GM23338 (cell line): ENCODE measurements around the gene GMPPB.
A peak's percentile ranks its signal among the peaks of the same experiment; 100 is the strongest.

Experiments used
- CREB1 ChIP-seq: fragments of 250-450 bp; sonication (Bioruptor Pico); IDR thresholded peaks from 2 replicates; pipeline ENCODE4 v1.5.0; 2020; ENCODE audit warnings: low read depth, mild to moderate bottlenecking, moderate library complexity
- CTCF ChIP-seq, 2 experiments: fragments of 200-600 bp in 1 of 2; sonication (generic) in 1 of 2; conservative IDR thresholded peaks; 2 replicates each; pipeline versions ENCODE4 v1.5.1 to v1.6.1; 2016 to 2017; ENCODE audit warnings: antibody characterized with exemption in 2 of 2, low read depth in 2 of 2, mild to moderate bottlenecking in 2 of 2, moderate library complexity in 1 of 2
- ETS1 ChIP-seq: IDR thresholded peaks from 2 replicates; pipeline ENCODE4 v1.6.1; 2016; ENCODE audit warnings: antibody characterized with exemption
- EZH2 ChIP-seq: fragments of 200-600 bp; sonication (generic); IDR thresholded peaks from one replicate; pipeline ENCODE4 v1.8.0; 2017; ENCODE audit warnings: antibody characterized with exemption, mild to moderate bottlenecking, low read depth; ENCODE audit not compliant: unreplicated experiment
- EZH2phosphoT487 ChIP-seq: fragments of 200-600 bp; sonication (generic); IDR thresholded peaks from one replicate; pipeline ENCODE4 v1.8.1; 2018; ENCODE audit warnings: antibody characterized with exemption; ENCODE audit not compliant: unreplicated experiment
- JUNB ChIP-seq: IDR thresholded peaks from one replicate; pipeline ENCODE4 v1.6.1; 2016; ENCODE audit warnings: antibody characterized with exemption; ENCODE audit not compliant: unreplicated experiment
- POLR2AphosphoS5 ChIP-seq: IDR thresholded peaks from 2 replicates; pipeline ENCODE4 v1.6.1; 2016; ENCODE audit warnings: antibody characterized with exemption, low read depth
- REST ChIP-seq: IDR thresholded peaks from one replicate; pipeline ENCODE4 v1.6.1; 2018; ENCODE audit warnings: antibody characterized with exemption; ENCODE audit not compliant: unreplicated experiment
- ZNF331 ChIP-seq: fragments of 250-450 bp; sonication (Bioruptor Pico); IDR thresholded peaks from 2 replicates; pipeline ENCODE4 v1.5.0; 2020; ENCODE audit warnings: low read depth, mild to moderate bottlenecking, moderate library complexity

- TF ChIP-seq CTCF (conservative IDR thresholded peaks at IDR 0.05; ENCODE audit: low read depth in 2 of 2) (peak; percentile 67 to 81), ZNF331 (CRISPR knock-in tag) (no peak), POLR2AphosphoS5 (no peak), ETS1 (no peak), EZH2 (no peak), JUNB (no peak), REST (no peak), EZH2phosphoT487 (no peak), CREB1 (CRISPR knock-in tag) (no peak)
Observed at GRCh38 chr3:49701388-49702077, 22.2 kb downstream of the GMPPB start.
